H1 (cell line): ENCODE measurements around the gene ARL6IP4. TPM values are rescaled to one million over a fixed set of nuclear protein-coding genes. Genes with fewer than 3 reads are reported as not detected.

Experiments used
- BCL11A ChIP-seq, 2 experiments: IDR thresholded peaks; one replicate each; pipeline ENCODE4 v1.6.1; 2011; ENCODE audit warnings: low read depth in 2 of 2, low read length in 2 of 2, mild to moderate bottlenecking in 2 of 2
- TAF1 ChIP-seq: IDR thresholded peaks from 2 replicates; pipeline ENCODE4 v1.6.1; 2011; ENCODE audit warnings: mild to moderate bottlenecking, low read depth, low read length
- ZNF274 ChIP-seq: IDR thresholded peaks from 2 replicates; pipeline ENCODE4 v1.7.0; 2012; ENCODE audit warnings: low read length, borderline replicate concordance; ENCODE audit errors: extremely low read depth
- polyA plus RNA-seq, 7 experiments: library from polyadenylated mRNA; depleted of rRNA in 3 of 7; stranded (reverse) in 5 of 7; unstranded in 2 of 7; fragments of >200 nt in 5 of 7; fragments of 200-250 nt in 2 of 7; gene quantifications; 1 replicate in 5 of 7; 2 replicates in 1 of 7; 4 replicates in 1 of 7; pipeline versions ENCODE4 v1.2.1 to v1.2.3, GENCODE V29; 2011 to 2013; ENCODE audit warnings: missing spikeins in 2 of 7, mixed read lengths in 2 of 7
- total RNA-seq: library from RNA; stranded (reverse); fragmentation: NEBNext Ultra II Directional; extraction: Animal tissue kit (Norgen Biotek cat#: 25700); gene quantifications from 2 replicates; pipeline ENCODE4 v1.2.1, GENCODE V29; 2021
- TF ChIP-seq, protein P1 (sequence below): IDR thresholded peaks from 2 replicates; pipeline ENCODE4 v1.6.1; 2011; ENCODE audit warnings: low read depth, mild to moderate bottlenecking, low read length; ENCODE audit not compliant: insufficient read depth
- TF ChIP-seq, protein P2 (sequence below): IDR thresholded peaks from 2 replicates; pipeline ENCODE4 v1.6.1; 2012; ENCODE audit warnings: inconsistent platforms

ARL6IP4 gene
- total and polyA plus RNA-seq, 2 of the 8 experiments (the other 6 are each of a cell fraction or from before 2014, with no cell fraction given), result 76.4 to 109 TPM

DNA sequence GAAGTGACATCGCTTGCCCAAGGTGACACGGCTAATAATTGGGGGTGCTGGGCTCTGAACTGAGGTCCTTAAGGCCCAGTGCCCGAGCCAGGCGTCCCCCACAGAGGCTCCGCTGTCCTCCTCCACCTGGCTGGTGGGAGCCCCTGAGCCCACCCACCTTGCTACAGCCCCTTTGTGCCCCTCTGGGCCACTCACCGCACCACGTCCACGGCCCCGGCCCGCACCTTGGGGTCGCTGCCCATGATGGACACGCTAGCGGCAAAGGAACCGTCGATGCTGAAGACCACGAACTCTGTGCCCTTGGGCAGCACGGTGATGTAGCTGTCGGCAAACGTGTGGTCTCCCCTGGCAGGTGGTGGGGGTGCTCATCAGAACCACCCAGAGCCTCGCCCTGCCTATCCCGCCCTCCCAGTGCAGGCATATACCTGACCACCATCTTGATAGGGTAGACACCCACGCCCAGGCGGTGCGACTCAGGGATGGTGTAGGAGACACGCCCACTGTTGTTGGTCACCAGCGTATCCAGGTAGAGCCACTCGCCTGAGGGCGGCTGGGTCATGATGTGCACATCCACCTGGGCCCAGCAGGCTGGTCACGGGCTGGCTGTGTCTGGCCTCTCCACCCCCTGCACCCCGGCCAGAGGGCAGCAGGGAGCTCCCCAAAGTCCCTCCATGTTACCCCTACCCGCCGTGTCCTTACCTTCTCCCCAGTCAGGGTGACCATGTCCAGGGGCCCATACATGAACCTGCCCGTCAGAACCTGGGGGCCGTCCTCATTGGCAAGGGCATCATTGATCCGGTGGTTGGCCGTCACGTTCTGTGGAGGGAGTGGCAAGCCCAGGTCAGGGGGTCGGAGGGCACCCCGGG, 6.8 kb downstream of the ARL6IP4 start (continued):
- TF ChIP-seq BCL11A (IDR thresholded peaks at IDR 0.05; ENCODE audit: low read depth in 2 of 2, low read length in 2 of 2), result no peak
- TF ChIP-seq, protein P1, sequence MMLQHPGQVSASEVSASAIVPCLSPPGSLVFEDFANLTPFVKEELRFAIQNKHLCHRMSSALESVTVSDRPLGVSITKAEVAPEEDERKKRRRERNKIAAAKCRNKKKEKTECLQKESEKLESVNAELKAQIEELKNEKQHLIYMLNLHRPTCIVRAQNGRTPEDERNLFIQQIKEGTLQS, result no peak
- TF ChIP-seq TAF1, result no peak
- no peak for TF ChIP-seq ZNF274
- TF ChIP-seq, protein P2, sequence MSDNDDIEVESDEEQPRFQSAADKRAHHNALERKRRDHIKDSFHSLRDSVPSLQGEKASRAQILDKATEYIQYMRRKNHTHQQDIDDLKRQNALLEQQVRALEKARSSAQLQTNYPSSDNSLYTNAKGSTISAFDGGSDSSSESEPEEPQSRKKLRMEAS, result no peak
